ENCODE data around the gene SMIM36. TPM values are rescaled to one million over a fixed set of nuclear protein-coding genes. Genes with fewer than 3 reads are reported as not detected.

The SMIM36 gene
- total RNA-seq (2013) = not detected
- not detected for polyA plus RNA-seq
- polyA minus RNA-seq = not detected in 2 replicates
- 0 to 1.1 (median 0.03) reads per million in 11 experiments for total RNA-seq

- H3K4me1 Mint-ChIP-seq = peaks cover 3% of the 10 kb centered on the region
- DNase-seq = no peak
- no peak within 1 kb of the TSS for H3K27ac Mint-ChIP-seq
- Histone ChIP-seq H3K9ac (ENCODE audit: insufficient read depth, low read length, poor library complexity, severe bottlenecking) (no peak within 1 kb of the TSS), H3K4me2 (replicated peaks; ENCODE audit: extremely low read depth, low read length, poor library complexity, severe bottlenecking) (no peak within 1 kb of the TSS), H3K36me3 (replicated peaks in 1 of 2; ENCODE audit: control insufficient read depth in 1 of 2, insufficient read depth in 2 of 2, low read length in 2 of 2) (no peaks in the 10 kb centered on the region), H3K79me2 (ENCODE audit: insufficient read depth, low read length) (no peaks in the 10 kb centered on the region), H3K27me3 (ENCODE audit: control insufficient read depth in 2 of 2, insufficient read depth in 2 of 2, low read length in 2 of 2) (no peaks in the 10 kb centered on the region), H4K20me1 (ENCODE audit: insufficient read depth, low read length) (no peaks in the 10 kb centered on the region), H3K9me3 (replicated peaks in 1 of 2; ENCODE audit: control insufficient read depth in 1 of 2, insufficient read depth in 1 of 2, low read length in 2 of 2) (no peaks in the 10 kb centered on the region), H3K4me3 (replicated peaks in 1 of 3; ENCODE audit: low read depth in 2 of 3, low read length in 3 of 3) (no peak within 1 kb of the TSS), H2AFZ (ENCODE audit: insufficient read depth, low read depth, low read length, poor library complexity, severe bottlenecking) (no peak within 1 kb of the TSS), H3K4me1 (ENCODE audit: control insufficient read depth in 1 of 2, insufficient read depth in 2 of 2, low read length in 2 of 2) (no peaks in the 10 kb centered on the region), H3K27ac (ENCODE audit: low read depth in 1 of 2, low read length in 2 of 2) (no peak within 1 kb of the TSS)
- no peak for TF ChIP-seq CTCF (IDR thresholded peaks at IDR 0.05)
- H3K27me3 Mint-ChIP-seq (ENCODE audit: low read depth in 3 of 3) = peaks cover 0 to 7% (median 4%) of the 10 kb centered on the region in 3 donors
- WGBS (ENCODE audit: insufficient coverage) = 95% methylated on average over 7 of the region's 18 CpGs
- no peaks in the 10 kb centered on the region for H3K36me3 Mint-ChIP-seq
- intact Hi-C loops (cut with micrococcal nuclease) = no loop called here
- no peaks in the 10 kb centered on the region for H3K9me3 Mint-ChIP-seq
- peak within 1 kb of the TSS in 1 of 2 donors; percentile 30 for H3K4me3 Mint-ChIP-seq
These were observed at the start of gene SMIM36 for GRCh38 chr17:55510986-55511721. TSS of gene SMIM36 (minus strand) at chr17:55511452.

GRCh38 chr17:55555772-55556171 is 44.5 kb upstream of the SMIM36 start:
- Mint-ChIP-seq H3K4me1 (no peaks in the 10 kb centered on the region), H3K9me3 (peaks cover 0 to 8% (median 0%) of the 10 kb centered on the region in 7 donors), H3K4me3 (no peak overlapping the region), H3K27me3 (ENCODE audit: low read depth in 3 of 3) (peaks cover 0 to 6% (median 5%) of the 10 kb centered on the region in 3 donors), H3K36me3 (no peaks in the 10 kb centered on the region), H3K27ac (peak overlapping the region in 1 of 7 donors; percentile 78)
- Histone ChIP-seq H3K4me2 (replicated peaks; ENCODE audit: extremely low read depth, low read length, poor library complexity, severe bottlenecking) (no peak overlapping the region), H3K9ac (ENCODE audit: insufficient read depth, low read length, poor library complexity, severe bottlenecking) (no peak overlapping the region), H2AFZ (ENCODE audit: insufficient read depth, low read depth, low read length, poor library complexity, severe bottlenecking) (no peak overlapping the region), H3K27me3 (ENCODE audit: control insufficient read depth in 2 of 2, insufficient read depth in 2 of 2, low read length in 2 of 2) (no peaks in the 10 kb centered on the region), H3K79me2 (ENCODE audit: insufficient read depth, low read length) (no peaks in the 10 kb centered on the region), H3K27ac (ENCODE audit: low read depth in 1 of 2, low read length in 2 of 2) (no peak overlapping the region), H3K4me1 (ENCODE audit: control insufficient read depth in 1 of 2, insufficient read depth in 2 of 2, low read length in 2 of 2) (no peaks in the 10 kb centered on the region), H4K20me1 (ENCODE audit: insufficient read depth, low read length) (no peaks in the 10 kb centered on the region), H3K36me3 (replicated peaks in 1 of 2; ENCODE audit: control insufficient read depth in 1 of 2, insufficient read depth in 2 of 2, low read length in 2 of 2) (no peaks in the 10 kb centered on the region), H3K4me3 (replicated peaks in 1 of 3; ENCODE audit: low read depth in 2 of 3, low read length in 3 of 3) (no peak overlapping the region), H3K9me3 (replicated peaks in 1 of 2; ENCODE audit: control insufficient read depth in 1 of 2, insufficient read depth in 1 of 2, low read length in 2 of 2) (no peaks in the 10 kb centered on the region)
- DNase-seq = no peak
- intact Hi-C loops (cut with micrococcal nuclease) = no loop called here
- WGBS (ENCODE audit: insufficient coverage) = 94% methylated on average over 8 of the region's 8 CpGs
- no peak for TF ChIP-seq CTCF (IDR thresholded peaks at IDR 0.05)
